ENCODE results near the gene SLC25A13. TPM values are rescaled to one million over a fixed set of nuclear protein-coding genes. Genes with fewer than 3 reads are reported as not detected.
"Not testable (repeated sequence)": the region's sequence is repeated elsewhere in the genome, so short reads cannot be mapped to it uniquely, and the experiment has no call there.

SLC25A13 gene
- total RNA-seq, 1 donor from 2014 or later: 55.8 TPM

GRCh38 chr7:96297876-96298275, 24.0 kb downstream of the SLC25A13 start:
- Mint-ChIP-seq H3K4me3 (no peak overlapping the region), H3K9me3 (no peaks in the 10 kb centered on the region), H3K27me3 (no peaks in the 10 kb centered on the region), H3K36me3 (peaks cover 21% of the 10 kb centered on the region), H3K4me1 (ENCODE audit: unreplicated experiment) (peaks cover 13% of the 10 kb centered on the region), H3K27ac (no peak overlapping the region)
- no peak for TF ChIP-seq CTCF (conservative IDR thresholded peaks at IDR 0.05)
- DNase-seq (ENCODE audit: extremely low spot score, unreplicated experiment): no peak

GRCh38 chr7:96297446-96297845, 24.5 kb downstream of the SLC25A13 start:
- H3K36me3 Mint-ChIP-seq: peaks cover 20% of the 10 kb centered on the region
- DNase-seq (ENCODE audit: extremely low spot score, unreplicated experiment); H3K4me1 Mint-ChIP-seq (ENCODE audit: unreplicated experiment); H3K9me3 Mint-ChIP-seq; H3K27me3 Mint-ChIP-seq; H3K4me3 Mint-ChIP-seq; H3K27ac Mint-ChIP-seq: not testable (repeated sequence)

GRCh38 chr7:96293911-96294310, 28.0 kb downstream of the SLC25A13 start:
- DNase-seq (ENCODE audit: extremely low spot score, unreplicated experiment); H3K27me3 Mint-ChIP-seq; H3K4me1 Mint-ChIP-seq (ENCODE audit: unreplicated experiment); H3K9me3 Mint-ChIP-seq; H3K27ac Mint-ChIP-seq; H3K4me3 Mint-ChIP-seq: not testable (repeated sequence)
- peaks cover 32% of the 10 kb centered on the region for H3K36me3 Mint-ChIP-seq

GRCh38 chr7:96287559-96287958, 34.3 kb downstream of the SLC25A13 start:
- no peak for TF ChIP-seq CTCF (conservative IDR thresholded peaks at IDR 0.05)
- Mint-ChIP-seq H3K36me3 (peaks cover 38% of the 10 kb centered on the region), H3K27ac (no peak overlapping the region), H3K9me3 (peaks cover 17% of the 10 kb centered on the region), H3K4me1 (ENCODE audit: unreplicated experiment) (peaks cover 13% of the 10 kb centered on the region), H3K27me3 (no peaks in the 10 kb centered on the region), H3K4me3 (no peak overlapping the region)
- no peak for DNase-seq (ENCODE audit: extremely low spot score, unreplicated experiment)

- Mint-ChIP-seq H3K9me3 (peaks cover 17% of the 10 kb centered on the region), H3K27me3 (no peaks in the 10 kb centered on the region), H3K4me3 (no peak overlapping the region), H3K36me3 (peaks cover 35% of the 10 kb centered on the region), H3K27ac (no peak overlapping the region), H3K4me1 (ENCODE audit: unreplicated experiment) (peaks cover 13% of the 10 kb centered on the region)
- TF ChIP-seq CTCF (conservative IDR thresholded peaks at IDR 0.05): no peak
- DNase-seq (ENCODE audit: extremely low spot score, unreplicated experiment): no peak
Measured at GRCh38 chr7:96287132-96287531, 34.8 kb downstream of the SLC25A13 start.

- peaks cover 29% of the 10 kb centered on the region for H3K36me3 Mint-ChIP-seq
- no peak overlapping the region for H3K4me3 Mint-ChIP-seq
- H3K9me3 Mint-ChIP-seq: peaks cover 17% of the 10 kb centered on the region
- H3K4me1 Mint-ChIP-seq (ENCODE audit: unreplicated experiment): peaks cover 17% of the 10 kb centered on the region
- no peaks in the 10 kb centered on the region for H3K27me3 Mint-ChIP-seq
- no peak overlapping the region for H3K27ac Mint-ChIP-seq
- no peak for TF ChIP-seq CTCF (conservative IDR thresholded peaks at IDR 0.05)
- no peak for DNase-seq (ENCODE audit: extremely low spot score, unreplicated experiment)
Measured at GRCh38 chr7:96285579-96285978, 36.3 kb downstream of the SLC25A13 start.

- DNase-seq (ENCODE audit: extremely low spot score, unreplicated experiment): no peak
- H3K27ac Mint-ChIP-seq: no peak overlapping the region
- TF ChIP-seq CTCF (conservative IDR thresholded peaks at IDR 0.05): no peak
- peaks cover 17% of the 10 kb centered on the region for H3K9me3 Mint-ChIP-seq
- peaks cover 17% of the 10 kb centered on the region for H3K4me1 Mint-ChIP-seq (ENCODE audit: unreplicated experiment)
- peaks cover 27% of the 10 kb centered on the region for H3K36me3 Mint-ChIP-seq
- no peak overlapping the region for H3K4me3 Mint-ChIP-seq
- H3K27me3 Mint-ChIP-seq: no peaks in the 10 kb centered on the region
Measured at GRCh38 chr7:96284835-96285234, 37.1 kb downstream of the SLC25A13 start.
